ENCODE measurements around the gene RAB6A. TPM values are rescaled to one million over a fixed set of nuclear protein-coding genes. Genes with fewer than 3 reads are reported as not detected.
A peak's percentile ranks its signal among the peaks of the same experiment; 100 is the strongest.

RAB6A gene
- total and polyA plus RNA-seq, 10 of the 15 experiments (the other 5 are each of a cell fraction or from before 2014, with no cell fraction given) = 9.8 to 107 (median 34.1) TPM

- TF ChIP-seq TBL1XR1 (IDR thresholded peaks at IDR 0.05; ENCODE audit: low read depth, low read length) (no peak), POLR2AphosphoS2 (IDR thresholded peaks at IDR 0.05; ENCODE audit: low read depth, low read length) (peak; percentile 78), ZNF592 (IDR thresholded peaks at IDR 0.05) (peak; percentile 99), RB1 (IDR thresholded peaks at IDR 0.05; ENCODE audit: borderline replicate concordance) (no peak; the same call in 1 of the 2 replicates), E4F1 (IDR thresholded peaks at IDR 0.05; ENCODE audit: borderline replicate concordance, partially characterized antibody) (no peak), CUX1 (IDR thresholded peaks at IDR 0.05; ENCODE audit: insufficient replicate concordance, low read depth, low read length) (peak; percentile 67), CBFB (IDR thresholded peaks at IDR 0.05; ENCODE audit: low read depth) (0 out of 2 replicates have a peak, but pooled peaks have one; percentile 21), HSF1 (IDR thresholded peaks at IDR 0.05; ENCODE audit: low read depth, low read length) (no peak), RELB (IDR thresholded peaks at IDR 0.05; ENCODE audit: low read depth) (peak; percentile 75), YBX1 (IDR thresholded peaks at IDR 0.05) (no peak), EP300 (IDR thresholded peaks at IDR 0.05; ENCODE audit: borderline replicate concordance in 1 of 2, control insufficient read depth in 1 of 2, low read depth in 2 of 2, low read length in 2 of 2) (no peak), NFXL1 (IDR thresholded peaks at IDR 0.05; ENCODE audit: borderline replicate concordance) (no peak)
Measured at GRCh38 chr11:73779084-73779902, 18.4 kb upstream of the RAB6A start (continued).

Measured in GM12878 (cell line).